Ovary (tissue), 9 donors: ENCODE data around the gene FOLR3. TPM values are rescaled to one million over a fixed set of nuclear protein-coding genes. Genes with fewer than 3 reads are reported as not detected.

ENCODE experiments used
- DNase-seq, 5 donors: peaks; one replicate each; pipeline ENCODE4 v3.0.0-alpha.2; 2019 to 2020
- H3K27ac ChIP-seq, 2 donors: fragments of 200-600 bp; one replicate each; pipeline versions ENCODE4 v1.5.1 to v1.8.0; 2019 to 2022
- H3K27me3 ChIP-seq: fragments of 200-600 bp; one replicate; pipeline ENCODE4 v1.8.0; 2022
- H3K36me3 ChIP-seq: fragments of 200-600 bp; sonication (generic); one replicate; pipeline ENCODE4 v1.5.1; 2019
- H3K4me1 ChIP-seq: one replicate; pipeline ENCODE4 v1.8.1; 2013; ENCODE audit warnings: mild to moderate bottlenecking, moderate library complexity; ENCODE audit not compliant: insufficient read depth
- H3K4me3 ChIP-seq: fragments of 200-600 bp; sonication (generic); one replicate; pipeline ENCODE4 v1.5.1; 2017
- H3K9me3 ChIP-seq, 2 donors: fragments of 200-600 bp in 1 of 2; sonication (generic) in 1 of 2; one replicate each; pipeline versions ENCODE4 v1.5.1 to v1.8.1; 2013 to 2019; ENCODE audit warnings: mild to moderate bottlenecking in 1 of 2, moderate library complexity in 1 of 2
- EP300 ChIP-seq: sonication (generic); formaldehyde crosslinking; IDR thresholded peaks from one replicate; pipeline ENCODE4 v1.6.1; 2017; ENCODE audit warnings: antibody characterized with exemption
- POLR2A ChIP-seq: fragments of 450-650 bp; IDR thresholded peaks from one replicate; pipeline ENCODE4 v1.6.1; 2017; ENCODE audit warnings: antibody characterized with exemption, mild to moderate bottlenecking, moderate library complexity
- WGBS, 3 donors: extraction: QIAGEN DNeasy Blood & Tissue Kit in 1 of 3; methylation state at CpG; one replicate each; pipeline versions ENCODE4 v1.1.5 to v1.1.7; 2013 to 2017; 5-methylcytosine and 5-hydroxymethylcytosine counted together
- intact Hi-C, 4 donors: fragments of 100-400 bp; cut with DNase I; formaldehyde crosslinking; loops; one replicate each; pipeline versions ENCODE4 v1.11.0 to v1.15.1; 2022 to 2023
- polyA plus RNA-seq, 2 donors: library from polyadenylated mRNA; stranded (reverse); fragments of 200-250 nt in 1 of 2; fragments of 350-450 nt in 1 of 2; fragmentation: Illumina TruSeq in 1 of 2; extraction: RNeasy Lipid Tissue Mini Kit (QIAGEN cat#74804) in 1 of 2; gene quantifications; one replicate each; pipeline ENCODE4 v1.2.3, GENCODE V29; 2013 to 2014
- total RNA-seq, 7 donors: library from RNA; depleted of rRNA in 2 of 7; stranded (reverse); fragments of >200 nt in 2 of 7; fragmentation: NEBNext Ultra II Directional in 3 of 7; extraction: Animal tissue kit (Norgen Biotek cat#: 25700) in 3 of 7; gene quantifications; one replicate each; pipeline versions ENCODE4 v1.1.0 to v1.2.4, GENCODE V29; 2016 to 2023
- TF ChIP-seq, protein P1 (sequence below), 3 donors: fragments of 450-650 bp in 2 of 3; fragments of 200-600 bp in 1 of 3; IDR thresholded peaks; one replicate each; pipeline versions ENCODE4 v1.5.1 to v1.8.0; 2016 to 2022; ENCODE audit warnings: antibody characterized with exemption in 3 of 3, mild to moderate bottlenecking in 1 of 3
- donor health status: DM: no; HTN: no; CAD: no; lungs with moderate emphysema.
- donor health status: DM: no; HTN: no; CAD: no.
- donor health status: Bipolar disorder and iron deficiency.
- donor health status: DM: yes; HTN: yes; CAD: no.
- donor health status: DM: no; HTN: no; CAD: no.
- donor health status: DM: yes; HTN: yes; CAD: no.

Gene FOLR3
- total and polyA plus RNA-seq, 9 donors, result not detected

- WGBS, 3 donors, result 65% methylated on average over 9 of the region's 9 CpGs
These were observed 22.3 kb upstream of the FOLR3 start for GRCh38 chr11:72112978-72113808.

GRCh38 chr11:72114570-72114969 is 21.0 kb upstream of the FOLR3 start:
- no peaks in the 10 kb centered on the region for H3K27me3 ChIP-seq
- H3K4me3 ChIP-seq, result no peak overlapping the region
- WGBS, 3 donors, result 95 to 98% (median 96%) methylated on average over 1 of the region's 1 CpG
- intact Hi-C loops, result no loop called here
- no peak for DNase-seq
- H3K4me1 ChIP-seq, result peaks cover 2% of the 10 kb centered on the region
- H3K27ac ChIP-seq, result no peak overlapping the region
- no peaks in the 10 kb centered on the region for H3K36me3 ChIP-seq
- no peaks in the 10 kb centered on the region for H3K9me3 ChIP-seq
- TF ChIP-seq POLR2A (no peak), EP300 (no peak)
- TF ChIP-seq, protein P1, sequence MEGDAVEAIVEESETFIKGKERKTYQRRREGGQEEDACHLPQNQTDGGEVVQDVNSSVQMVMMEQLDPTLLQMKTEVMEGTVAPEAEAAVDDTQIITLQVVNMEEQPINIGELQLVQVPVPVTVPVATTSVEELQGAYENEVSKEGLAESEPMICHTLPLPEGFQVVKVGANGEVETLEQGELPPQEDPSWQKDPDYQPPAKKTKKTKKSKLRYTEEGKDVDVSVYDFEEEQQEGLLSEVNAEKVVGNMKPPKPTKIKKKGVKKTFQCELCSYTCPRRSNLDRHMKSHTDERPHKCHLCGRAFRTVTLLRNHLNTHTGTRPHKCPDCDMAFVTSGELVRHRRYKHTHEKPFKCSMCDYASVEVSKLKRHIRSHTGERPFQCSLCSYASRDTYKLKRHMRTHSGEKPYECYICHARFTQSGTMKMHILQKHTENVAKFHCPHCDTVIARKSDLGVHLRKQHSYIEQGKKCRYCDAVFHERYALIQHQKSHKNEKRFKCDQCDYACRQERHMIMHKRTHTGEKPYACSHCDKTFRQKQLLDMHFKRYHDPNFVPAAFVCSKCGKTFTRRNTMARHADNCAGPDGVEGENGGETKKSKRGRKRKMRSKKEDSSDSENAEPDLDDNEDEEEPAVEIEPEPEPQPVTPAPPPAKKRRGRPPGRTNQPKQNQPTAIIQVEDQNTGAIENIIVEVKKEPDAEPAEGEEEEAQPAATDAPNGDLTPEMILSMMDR (IDR thresholded peaks at IDR 0.05), result no peak

More at GRCh38 chr11:72112978-72113808, 22.3 kb upstream of the FOLR3 start:
- Histone ChIP-seq H3K4me3 (peak overlapping the region; percentile 75), H3K36me3 (no peaks in the 10 kb centered on the region), H3K9me3 (no peaks in the 10 kb centered on the region), H3K4me1 (peaks cover 2% of the 10 kb centered on the region), H3K27ac (peak overlapping the region; percentile 58 to 98), H3K27me3 (no peaks in the 10 kb centered on the region)
- peak in 1 of 5 donors; percentile 27 for DNase-seq
- intact Hi-C loops, result no loop called here
- no peak for TF ChIP-seq EP300
- TF ChIP-seq POLR2A, result no peak
- TF ChIP-seq, protein P1 (IDR thresholded peaks at IDR 0.05), result no peak

DNA sequence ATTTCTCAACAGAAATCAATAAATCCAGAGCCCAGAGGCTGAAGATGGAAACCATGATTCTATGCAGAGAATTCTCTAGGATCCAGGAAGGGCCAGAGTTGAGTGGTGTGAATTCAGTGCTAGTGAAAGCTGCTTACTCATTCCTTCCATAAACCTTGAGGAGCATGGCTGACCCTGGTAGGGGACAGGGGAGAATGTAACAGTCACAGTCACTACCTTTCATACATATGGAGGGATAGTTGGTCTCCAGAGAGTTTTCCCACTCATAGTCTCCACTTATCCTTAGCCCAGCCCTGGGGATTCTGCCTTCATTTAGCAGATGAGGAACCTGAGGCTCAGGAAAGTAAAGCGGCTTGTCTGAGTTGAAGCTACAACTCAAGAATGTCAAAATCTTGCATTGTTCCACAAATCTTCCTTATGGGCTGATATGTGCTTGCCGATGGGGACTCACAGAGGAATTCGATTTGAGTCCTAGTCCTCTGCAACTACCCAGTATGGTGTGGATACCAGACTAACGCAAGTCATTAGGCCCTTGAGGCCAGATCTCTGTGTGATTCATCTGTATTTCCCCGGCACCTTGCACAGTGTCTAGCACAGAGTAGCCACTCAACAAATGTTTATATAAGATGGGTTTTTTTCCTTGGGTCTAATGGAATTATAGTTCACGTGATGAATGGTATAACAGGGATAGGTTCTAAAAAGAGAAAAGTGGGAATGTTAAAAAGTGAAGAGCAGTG is 19.3 kb upstream of the FOLR3 start:
- DNase-seq, result no peak
- H3K36me3 ChIP-seq, result no peaks in the 10 kb centered on the region
- H3K27me3 ChIP-seq, result no peaks in the 10 kb centered on the region
- 90 to 94% (median 91%) methylated on average over 6 of the region's 6 CpGs for WGBS, 3 donors
- no peak overlapping the region for H3K4me3 ChIP-seq
- intact Hi-C loops, result no loop called here
- TF ChIP-seq, protein P1 (IDR thresholded peaks at IDR 0.05), result no peak
- H3K9me3 ChIP-seq, result no peaks in the 10 kb centered on the region
- H3K27ac ChIP-seq, result no peak overlapping the region
- H3K4me1 ChIP-seq, result peaks cover 2% of the 10 kb centered on the region

DNA sequence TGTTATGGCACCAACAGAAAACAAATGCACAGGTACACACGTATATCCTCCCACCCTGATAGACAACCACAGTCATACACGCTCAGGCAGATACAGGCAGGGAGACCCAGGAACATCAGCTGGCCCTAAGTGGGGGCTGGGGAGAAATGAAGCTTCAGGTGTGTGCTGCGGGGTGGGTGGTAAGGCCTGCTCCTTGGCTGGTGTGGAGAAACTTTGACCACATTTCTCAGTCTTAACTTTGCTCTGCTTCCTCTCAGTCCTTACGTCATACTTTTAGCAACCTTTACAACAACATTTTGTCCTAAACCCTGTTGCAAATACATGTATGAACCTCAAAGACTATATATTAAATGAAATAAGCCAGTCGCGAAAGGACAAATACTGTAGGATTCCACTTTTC is 16.3 kb upstream of the FOLR3 start:
- 58 to 63% (median 62%) methylated on average over 6 of the region's 6 CpGs for WGBS, 3 donors
- Histone ChIP-seq H3K27me3 (no peaks in the 10 kb centered on the region), H3K36me3 (no peaks in the 10 kb centered on the region), H3K4me1 (no peaks in the 10 kb centered on the region), H3K27ac (no peak overlapping the region), H3K4me3 (no peak overlapping the region), H3K9me3 (no peaks in the 10 kb centered on the region)
- intact Hi-C loops, result no loop called here
- DNase-seq, result no peak
- TF ChIP-seq, protein P1 (IDR thresholded peaks at IDR 0.05), result no peak
- TF ChIP-seq POLR2A (no peak), EP300 (no peak)
